ENCODE measurements around the gene ORMDL2. TPM values are rescaled to one million over a fixed set of nuclear protein-coding genes. Genes with fewer than 3 reads are reported as not detected.

The ORMDL2 gene
- total RNA-seq, 1 donor from 2014 or later: 40.5 TPM

GRCh38 chr12:55806982-55807381 is 10.9 kb upstream of the ORMDL2 start:
- Mint-ChIP-seq H3K27me3 (no peaks in the 10 kb centered on the region), H3K4me1 (ENCODE audit: low read depth) (peaks cover 5% of the 10 kb centered on the region), H3K27ac (peak overlapping the region; percentile 69), H3K4me3 (ENCODE audit: low read depth) (no peak overlapping the region), H3K36me3 (ENCODE audit: insufficient read depth) (peaks cover 11% of the 10 kb centered on the region), H3K9me3 (ENCODE audit: low read depth) (no peaks in the 10 kb centered on the region)
- no peak for DNase-seq (ENCODE audit: low spot score, unreplicated experiment)
- TF ChIP-seq CTCF (IDR thresholded peaks at IDR 0.05; ENCODE audit: unreplicated experiment): no peak

DNA sequence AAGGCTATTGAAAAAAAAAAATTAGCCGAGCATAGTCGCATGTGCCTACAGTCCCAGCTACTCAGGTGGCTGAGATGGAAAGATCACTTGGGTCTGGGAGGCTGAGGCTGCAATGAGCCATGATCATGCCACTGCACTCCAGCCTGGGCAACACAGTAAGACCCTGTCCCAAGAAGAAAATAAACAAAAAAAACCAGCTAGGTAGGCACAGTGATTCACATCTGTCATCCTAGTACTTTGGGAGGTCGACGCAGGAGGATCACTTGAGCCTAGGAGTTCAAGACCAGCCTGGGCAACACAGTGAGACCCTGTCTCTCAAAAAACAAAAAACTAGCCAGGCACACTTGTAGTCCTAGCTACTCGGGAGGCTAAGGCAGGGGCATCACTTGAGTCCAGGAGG is 8.6 kb upstream of the ORMDL2 start:
- no peak overlapping the region for H3K4me3 Mint-ChIP-seq (ENCODE audit: low read depth)
- no peak for TF ChIP-seq CTCF (IDR thresholded peaks at IDR 0.05; ENCODE audit: unreplicated experiment)
- no peaks in the 10 kb centered on the region for H3K27me3 Mint-ChIP-seq
- H3K36me3 Mint-ChIP-seq (ENCODE audit: insufficient read depth): peaks cover 14% of the 10 kb centered on the region
- no peaks in the 10 kb centered on the region for H3K9me3 Mint-ChIP-seq (ENCODE audit: low read depth)
- no peak for DNase-seq (ENCODE audit: low spot score, unreplicated experiment)
- H3K27ac Mint-ChIP-seq: peak overlapping the region; percentile 92
- peaks cover 15% of the 10 kb centered on the region for H3K4me1 Mint-ChIP-seq (ENCODE audit: low read depth)

- DNase-seq (ENCODE audit: low spot score, unreplicated experiment): no peak
- Mint-ChIP-seq H3K4me1 (ENCODE audit: low read depth) (peaks cover 18% of the 10 kb centered on the region), H3K27ac (peak overlapping the region; percentile 57), H3K4me3 (ENCODE audit: low read depth) (no peak overlapping the region), H3K9me3 (ENCODE audit: low read depth) (no peaks in the 10 kb centered on the region), H3K36me3 (ENCODE audit: insufficient read depth) (peaks cover 12% of the 10 kb centered on the region), H3K27me3 (no peaks in the 10 kb centered on the region)
- TF ChIP-seq CTCF (IDR thresholded peaks at IDR 0.05; ENCODE audit: unreplicated experiment): no peak
Measured at GRCh38 chr12:55812088-55812487, 5.8 kb upstream of the ORMDL2 start.

- TF ChIP-seq CTCF (IDR thresholded peaks at IDR 0.05; ENCODE audit: unreplicated experiment): no peak
- peaks cover 11% of the 10 kb centered on the region for H3K36me3 Mint-ChIP-seq (ENCODE audit: insufficient read depth)
- DNase-seq (ENCODE audit: low spot score, unreplicated experiment): no peak
- H3K27ac Mint-ChIP-seq: no peak overlapping the region
- no peaks in the 10 kb centered on the region for H3K9me3 Mint-ChIP-seq (ENCODE audit: low read depth)
- no peak overlapping the region for H3K4me3 Mint-ChIP-seq (ENCODE audit: low read depth)
- peaks cover 25% of the 10 kb centered on the region for H3K4me1 Mint-ChIP-seq (ENCODE audit: low read depth)
- no peaks in the 10 kb centered on the region for H3K27me3 Mint-ChIP-seq
Measured at GRCh38 chr12:55814257-55814656, 3.6 kb upstream of the ORMDL2 start.

DNA sequence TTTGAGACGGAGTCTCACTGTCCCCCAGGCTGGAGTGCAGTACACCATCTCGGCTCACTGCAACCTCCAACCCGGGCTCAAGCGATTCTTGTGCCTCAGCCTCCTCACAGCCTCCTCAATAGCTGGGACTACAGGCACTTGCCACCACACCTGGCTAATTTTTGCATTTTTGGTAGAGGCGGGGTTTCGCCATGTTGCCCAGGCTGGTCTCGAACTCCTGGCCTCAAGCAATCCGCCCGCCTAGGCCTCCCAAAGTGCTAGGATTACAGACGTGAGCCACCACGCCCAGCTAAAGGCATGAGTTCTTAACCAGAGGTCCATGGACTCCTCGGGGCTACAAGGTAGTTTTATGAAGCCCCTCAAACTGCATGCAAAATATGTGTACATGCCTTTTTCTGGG is 2.4 kb upstream of the ORMDL2 start:
- TF ChIP-seq CTCF (IDR thresholded peaks at IDR 0.05; ENCODE audit: unreplicated experiment): no peak
- Mint-ChIP-seq H3K9me3 (ENCODE audit: low read depth) (no peaks in the 10 kb centered on the region), H3K4me1 (ENCODE audit: low read depth) (peaks cover 26% of the 10 kb centered on the region), H3K4me3 (ENCODE audit: low read depth) (peak overlapping the region; percentile 63), H3K36me3 (ENCODE audit: insufficient read depth) (peaks cover 14% of the 10 kb centered on the region), H3K27ac (no peak overlapping the region), H3K27me3 (no peaks in the 10 kb centered on the region)
- no peak for DNase-seq (ENCODE audit: low spot score, unreplicated experiment)

Measured in progenitor cell of endocrine pancreas (in vitro differentiated cells).